HG03520 (cell line): Measurements from ENCODE around the gene RAB30.
"Not testable (repeated sequence)": the region's sequence is repeated elsewhere in the genome, so short reads cannot be mapped to it uniquely, and the experiment has no call there.

Experiments
- ATAC-seq: cut with Tn5 transposase; IDR thresholded peaks from one replicate; pipeline ENCODE4 v1.9.1; 2021; ENCODE audit warnings: mild to moderate bottlenecking, moderate library complexity; ENCODE audit not compliant: unreplicated experiment

The RAB30 gene

GRCh38 chr11:82950502-82950901, 121.2 kb downstream of the RAB30 start:
- not testable (repeated sequence) for ATAC-seq

GRCh38 chr11:82949352-82949751, 122.3 kb downstream of the RAB30 start:
- no peak for ATAC-seq

- no peak for ATAC-seq
These were observed 126.0 kb downstream of the RAB30 start for GRCh38 chr11:82945682-82946081.

- ATAC-seq, result not testable (repeated sequence)
These were observed 126.7 kb downstream of the RAB30 start for GRCh38 chr11:82945041-82945440.

- no peak for ATAC-seq
These were observed 127.5 kb downstream of the RAB30 start for GRCh38 chr11:82944198-82944597.

- not testable (repeated sequence) for ATAC-seq
These were observed 128.3 kb downstream of the RAB30 start for GRCh38 chr11:82943430-82943829.

GRCh38 chr11:82942376-82942775, 129.3 kb downstream of the RAB30 start:
- no peak for ATAC-seq

- no peak for ATAC-seq
These were observed 132.2 kb downstream of the RAB30 start for GRCh38 chr11:82939456-82939855.

- no peak for ATAC-seq
These were observed 134.1 kb downstream of the RAB30 start for GRCh38 chr11:82937554-82937953.

- no peak for ATAC-seq
These were observed 135.4 kb downstream of the RAB30 start for GRCh38 chr11:82936261-82936660.

GRCh38 chr11:82932564-82932963, 139.1 kb downstream of the RAB30 start:
- ATAC-seq, result no peak

- ATAC-seq, result no peak
These were observed 141.0 kb downstream of the RAB30 start for GRCh38 chr11:82930734-82931133.

- ATAC-seq, result no peak
These were observed 141.5 kb downstream of the RAB30 start for GRCh38 chr11:82930229-82930628.

- ATAC-seq, result no peak
These were observed 142.6 kb downstream of the RAB30 start for GRCh38 chr11:82929121-82929520.

GRCh38 chr11:82927264-82927880, 144.3 kb downstream of the RAB30 start:
- ATAC-seq, result peak; percentile 78

GRCh38 chr11:82924522-82925224, 147.0 kb downstream of the RAB30 start:
- no peak for ATAC-seq
